ENCODE results near the gene ACP2.

Gene ACP2

GRCh38 chr11:47280099-47280498 is 31.5 kb upstream of the ACP2 start:
- H3K36me3 ChIP-seq (ENCODE audit: insufficient read depth, low read length), result peaks cover 90% of the 10 kb centered on the region
- H3F3A ChIP-seq (ENCODE audit: low read depth), result no peaks in the 10 kb centered on the region; the same call in 1 of the 2 replicates
- H3K4me2 ChIP-seq (ENCODE audit: low read depth, low read length, poor library complexity, severe bottlenecking), result no peak overlapping the region
- H3K79me2 ChIP-seq (ENCODE audit: insufficient read depth, low read length), result peaks cover 23% of the 10 kb centered on the region; the same call in 1 of the 2 replicates
- H3K9ac ChIP-seq (ENCODE audit: low read depth, low read length, poor library complexity, severe bottlenecking), result no peak overlapping the region
- no peaks in the 10 kb centered on the region for H3K9me2 ChIP-seq (replicated peaks; ENCODE audit: low read depth, low read length)
- no peaks in the 10 kb centered on the region for H3K4me1 ChIP-seq (ENCODE audit: insufficient read depth, low read length, poor library complexity, severe bottlenecking)
- H2AFZ ChIP-seq (ENCODE audit: low read length), result no peak overlapping the region
- H3K9me3 ChIP-seq (ENCODE audit: insufficient read depth, low read depth, low read length), result no peaks in the 10 kb centered on the region
- H3K4me3 ChIP-seq (ENCODE audit: low read length, poor library complexity, severe bottlenecking), result no peak overlapping the region
- TF ChIP-seq EZH2phosphoT487 (IDR thresholded peaks at IDR 0.05; ENCODE audit: borderline replicate concordance), result no peak
- TF ChIP-seq CTCF (conservative IDR thresholded peaks at IDR 0.05; ENCODE audit: low read length), result no peak
- no peaks in the 10 kb centered on the region for H4K20me1 ChIP-seq (ENCODE audit: insufficient read depth, low read length, poor library complexity, severe bottlenecking)
- H3K27me3 ChIP-seq (ENCODE audit: insufficient read depth, low read length, poor library complexity, severe bottlenecking), result no peaks in the 10 kb centered on the region

GRCh38 chr11:47278769-47279168 is 30.2 kb upstream of the ACP2 start:
- H3K4me1 ChIP-seq (ENCODE audit: insufficient read depth, low read length, poor library complexity, severe bottlenecking), result no peaks in the 10 kb centered on the region
- H3F3A ChIP-seq (ENCODE audit: low read depth), result no peaks in the 10 kb centered on the region; the same call in 1 of the 2 replicates
- TF ChIP-seq CTCF (conservative IDR thresholded peaks at IDR 0.05; ENCODE audit: low read length) (no peak), EZH2phosphoT487 (IDR thresholded peaks at IDR 0.05; ENCODE audit: borderline replicate concordance) (no peak)
- peaks cover 37% of the 10 kb centered on the region for H3K79me2 ChIP-seq (ENCODE audit: insufficient read depth, low read length)
- H4K20me1 ChIP-seq (ENCODE audit: insufficient read depth, low read length, poor library complexity, severe bottlenecking), result peaks cover 10% of the 10 kb centered on the region
- peaks cover 87% of the 10 kb centered on the region for H3K36me3 ChIP-seq (ENCODE audit: insufficient read depth, low read length)
- no peak overlapping the region for H3K4me2 ChIP-seq (ENCODE audit: low read depth, low read length, poor library complexity, severe bottlenecking)
- H3K9ac ChIP-seq (ENCODE audit: low read depth, low read length, poor library complexity, severe bottlenecking), result no peak overlapping the region
- no peak overlapping the region for H2AFZ ChIP-seq (ENCODE audit: low read length)
- H3K9me3 ChIP-seq (ENCODE audit: insufficient read depth, low read depth, low read length), result no peaks in the 10 kb centered on the region
- H3K4me3 ChIP-seq (ENCODE audit: low read length, poor library complexity, severe bottlenecking), result no peak overlapping the region
- no peaks in the 10 kb centered on the region for H3K9me2 ChIP-seq (replicated peaks; ENCODE audit: low read depth, low read length)
- H3K27me3 ChIP-seq (ENCODE audit: insufficient read depth, low read length, poor library complexity, severe bottlenecking), result no peaks in the 10 kb centered on the region

- Histone ChIP-seq H3K4me2 (ENCODE audit: low read depth, low read length, poor library complexity, severe bottlenecking) (no peak overlapping the region), H2AFZ (ENCODE audit: low read length) (no peak overlapping the region), H3K9me2 (replicated peaks; ENCODE audit: low read depth, low read length) (no peaks in the 10 kb centered on the region), H3K27me3 (ENCODE audit: insufficient read depth, low read length, poor library complexity, severe bottlenecking) (no peaks in the 10 kb centered on the region), H3K4me1 (ENCODE audit: insufficient read depth, low read length, poor library complexity, severe bottlenecking) (no peaks in the 10 kb centered on the region), H3K9ac (ENCODE audit: low read depth, low read length, poor library complexity, severe bottlenecking) (no peak overlapping the region), H3K36me3 (ENCODE audit: insufficient read depth, low read length) (peaks cover 85% of the 10 kb centered on the region), H3K9me3 (ENCODE audit: insufficient read depth, low read depth, low read length) (no peaks in the 10 kb centered on the region), H3K79me2 (ENCODE audit: insufficient read depth, low read length) (peaks cover 44% of the 10 kb centered on the region), H3K4me3 (ENCODE audit: low read length, poor library complexity, severe bottlenecking) (no peak overlapping the region), H4K20me1 (ENCODE audit: insufficient read depth, low read length, poor library complexity, severe bottlenecking) (peaks cover 14% of the 10 kb centered on the region), H3F3A (ENCODE audit: low read depth) (no peaks in the 10 kb centered on the region; the same call in 1 of the 2 replicates)
- TF ChIP-seq CTCF (conservative IDR thresholded peaks at IDR 0.05; ENCODE audit: low read length), result no peak
Observed at GRCh38 chr11:47278058-47278457, 29.4 kb upstream of the ACP2 start.

All from Loucy (cell line).